Adipocyte (in vitro differentiated cells): ENCODE data around the gene DTD1.

Experiments
- DNase-seq: peaks from one replicate; pipeline ENCODE4 v3.0.0-alpha.2; 2015; ENCODE audit warnings: low read depth
- H3K27me3 ChIP-seq: replicated peaks from 2 replicates; pipeline ENCODE4 v1.7.0; 2013; ENCODE audit warnings: mild to moderate bottlenecking, low read length, moderate library complexity; ENCODE audit not compliant: control insufficient read depth, insufficient read depth
- H3K36me3 ChIP-seq: 2 replicates; pipeline ENCODE4 v1.7.0; 2013; ENCODE audit warnings: low read length, mild to moderate bottlenecking, moderate library complexity; ENCODE audit not compliant: control insufficient read depth, insufficient read depth, severe bottlenecking
- H3K4me1 ChIP-seq: 2 replicates; pipeline ENCODE4 v1.7.0; 2013; ENCODE audit warnings: mild to moderate bottlenecking, low read length, moderate library complexity; ENCODE audit not compliant: control insufficient read depth, insufficient read depth
- H3K4me3 ChIP-seq: 2 replicates; pipeline ENCODE4 v1.7.0; 2013; ENCODE audit warnings: mild to moderate bottlenecking, low read length, moderate library complexity
- H3K9ac ChIP-seq: 2 replicates; pipeline ENCODE4 v1.7.0; 2013; ENCODE audit warnings: mild to moderate bottlenecking, low read length, moderate library complexity
- H3K9me3 ChIP-seq: 2 replicates; pipeline ENCODE4 v1.7.0; 2013; ENCODE audit warnings: mild to moderate bottlenecking, low read length, moderate library complexity; ENCODE audit not compliant: control insufficient read depth

DTD1 gene, protein sequence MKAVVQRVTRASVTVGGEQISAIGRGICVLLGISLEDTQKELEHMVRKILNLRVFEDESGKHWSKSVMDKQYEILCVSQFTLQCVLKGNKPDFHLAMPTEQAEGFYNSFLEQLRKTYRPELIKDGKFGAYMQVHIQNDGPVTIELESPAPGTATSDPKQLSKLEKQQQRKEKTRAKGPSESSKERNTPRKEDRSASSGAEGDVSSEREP

DNA sequence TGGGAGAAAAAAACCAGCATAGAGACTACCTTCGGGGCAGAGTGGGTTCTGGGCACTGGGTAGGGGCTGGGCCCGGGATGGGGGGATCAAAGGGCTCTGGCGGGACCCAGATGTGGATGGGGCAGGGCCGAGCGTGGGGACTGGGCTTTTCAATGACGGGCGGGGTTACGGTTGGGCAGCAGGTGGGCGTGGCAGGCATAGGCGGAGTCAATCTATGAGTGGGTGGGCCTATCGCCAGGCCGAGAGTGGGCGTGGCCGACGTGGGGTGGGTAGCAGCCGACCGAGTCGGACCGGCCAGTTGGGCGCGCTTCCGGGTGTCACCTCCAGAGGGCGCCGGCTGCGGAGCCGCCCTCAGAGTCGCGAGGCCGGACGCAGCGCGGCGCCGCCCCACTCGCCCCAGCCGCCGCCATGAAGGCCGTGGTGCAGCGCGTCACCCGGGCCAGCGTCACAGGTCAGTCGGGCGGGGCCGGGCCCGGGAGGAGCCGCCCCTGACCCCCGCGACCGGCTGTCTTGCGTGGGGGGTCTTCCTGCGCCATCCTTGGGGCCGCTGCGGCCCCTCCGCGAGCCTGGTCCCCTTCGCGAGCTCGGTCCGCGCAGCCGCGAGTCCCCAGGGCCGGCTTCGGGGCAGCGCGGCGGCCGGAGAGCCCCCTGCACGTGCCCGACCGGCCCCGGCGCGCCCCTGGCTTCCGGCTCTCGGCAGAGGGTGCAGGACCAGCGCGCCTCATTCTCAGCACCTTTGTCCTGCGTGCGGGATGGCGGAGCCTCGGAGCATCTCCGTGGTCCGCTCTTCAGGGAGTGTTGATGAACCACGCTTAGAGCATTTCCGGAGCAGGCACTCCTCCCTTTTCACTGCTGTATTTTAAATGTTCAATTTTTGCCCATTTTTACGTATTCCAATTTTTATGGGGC is at the start of gene DTD1:
Gene DTD1, plus strand, starts transcription at position 390 of the 909 bp plus-strand sequence. Its CDS starts 19 bp downstream, at position 409.
- Histone ChIP-seq H3K27me3 (no peaks in the 10 kb centered on the region), H3K9ac (peak within 1 kb of the TSS; percentile 76), H3K4me1 (peaks cover 4% of the 10 kb centered on the region)

GRCh38 chr20:18541741-18542140 is 46.1 kb upstream of the DTD1 start:
- Histone ChIP-seq H3K36me3 (peaks cover 76% of the 10 kb centered on the region), H3K9ac (no peak overlapping the region), H3K4me3 (no peak overlapping the region), H3K27me3 (no peaks in the 10 kb centered on the region), H3K4me1 (peaks cover 10% of the 10 kb centered on the region), H3K9me3 (no peaks in the 10 kb centered on the region)
- no peak for DNase-seq

More for the DNA sequence above, at the start of gene DTD1:
- H3K4me3 ChIP-seq = peak within 1 kb of the TSS; percentile 87
- H3K36me3 ChIP-seq = no peaks in the 10 kb centered on the region
- DNase-seq = peak; percentile 97
- H3K9me3 ChIP-seq = peaks cover 3% of the 10 kb centered on the region

- H3K9ac ChIP-seq = no peak overlapping the region
- H3K36me3 ChIP-seq = peaks cover 81% of the 10 kb centered on the region
- no peak overlapping the region for H3K4me3 ChIP-seq
- H3K27me3 ChIP-seq = no peaks in the 10 kb centered on the region
- H3K4me1 ChIP-seq = peaks cover 10% of the 10 kb centered on the region
- DNase-seq = no peak
- H3K9me3 ChIP-seq = no peaks in the 10 kb centered on the region
These were observed 44.6 kb upstream of the DTD1 start for GRCh38 chr20:18543216-18543615.

- DNase-seq = no peak
- H3K9me3 ChIP-seq = no peaks in the 10 kb centered on the region
- H3K9ac ChIP-seq = no peak overlapping the region
- H3K4me1 ChIP-seq = peaks cover 10% of the 10 kb centered on the region
- H3K36me3 ChIP-seq = peaks cover 84% of the 10 kb centered on the region
- H3K4me3 ChIP-seq = no peak overlapping the region
- no peaks in the 10 kb centered on the region for H3K27me3 ChIP-seq
These were observed 43.9 kb upstream of the DTD1 start for GRCh38 chr20:18543932-18544331.

- peaks cover 87% of the 10 kb centered on the region for H3K36me3 ChIP-seq
- no peak for DNase-seq
- peaks cover 10% of the 10 kb centered on the region for H3K4me1 ChIP-seq
- H3K4me3 ChIP-seq = no peak overlapping the region
- no peaks in the 10 kb centered on the region for H3K9me3 ChIP-seq
- no peak overlapping the region for H3K9ac ChIP-seq
- no peaks in the 10 kb centered on the region for H3K27me3 ChIP-seq
These were observed 42.3 kb upstream of the DTD1 start for GRCh38 chr20:18545566-18545965.

DNA sequence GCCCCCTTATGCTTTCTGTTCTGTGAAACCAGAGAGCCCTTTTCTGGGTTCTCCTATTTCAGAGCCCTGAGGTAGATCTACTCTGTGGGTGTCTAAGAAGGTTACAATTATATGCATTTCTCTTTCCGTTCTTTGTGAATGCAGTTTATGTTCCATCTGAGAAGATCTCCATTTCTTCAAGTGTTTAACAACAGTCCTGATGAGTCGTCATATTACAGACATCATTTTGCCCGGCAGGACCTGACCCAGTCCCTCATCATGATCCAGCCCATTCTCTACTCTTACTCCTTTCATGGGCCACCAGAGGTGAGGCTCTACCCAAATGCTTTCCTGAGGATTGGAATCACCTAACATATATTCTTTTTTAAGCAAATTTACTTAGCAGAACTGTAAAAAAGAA is 39.4 kb upstream of the DTD1 start:
- Histone ChIP-seq H3K27me3 (no peaks in the 10 kb centered on the region), H3K9ac (no peak overlapping the region), H3K4me1 (no peaks in the 10 kb centered on the region), H3K9me3 (no peaks in the 10 kb centered on the region), H3K36me3 (peaks cover 85% of the 10 kb centered on the region), H3K4me3 (no peak overlapping the region)
- no peak for DNase-seq

DNA sequence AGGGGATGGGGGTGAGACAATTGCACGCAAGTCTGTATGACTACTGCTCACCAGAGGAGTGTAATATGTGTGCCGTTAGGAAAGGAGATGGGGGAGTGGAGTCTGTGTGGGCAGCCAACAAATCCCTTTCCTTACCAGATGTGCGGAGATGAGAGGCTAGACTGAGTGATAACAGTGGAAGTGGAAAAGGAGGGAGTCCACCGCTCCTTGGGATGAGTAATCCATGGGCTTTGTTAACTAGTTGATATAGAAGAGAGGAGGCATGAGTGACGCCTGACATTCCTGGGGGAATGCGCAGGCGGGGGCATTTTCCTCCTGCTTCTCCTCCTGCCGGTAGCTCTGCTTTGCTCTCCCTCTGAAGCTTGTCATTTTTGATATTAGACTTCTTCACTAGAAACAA is 34.1 kb upstream of the DTD1 start:
- H3K36me3 ChIP-seq = peaks cover 81% of the 10 kb centered on the region
- no peak for DNase-seq

DNA sequence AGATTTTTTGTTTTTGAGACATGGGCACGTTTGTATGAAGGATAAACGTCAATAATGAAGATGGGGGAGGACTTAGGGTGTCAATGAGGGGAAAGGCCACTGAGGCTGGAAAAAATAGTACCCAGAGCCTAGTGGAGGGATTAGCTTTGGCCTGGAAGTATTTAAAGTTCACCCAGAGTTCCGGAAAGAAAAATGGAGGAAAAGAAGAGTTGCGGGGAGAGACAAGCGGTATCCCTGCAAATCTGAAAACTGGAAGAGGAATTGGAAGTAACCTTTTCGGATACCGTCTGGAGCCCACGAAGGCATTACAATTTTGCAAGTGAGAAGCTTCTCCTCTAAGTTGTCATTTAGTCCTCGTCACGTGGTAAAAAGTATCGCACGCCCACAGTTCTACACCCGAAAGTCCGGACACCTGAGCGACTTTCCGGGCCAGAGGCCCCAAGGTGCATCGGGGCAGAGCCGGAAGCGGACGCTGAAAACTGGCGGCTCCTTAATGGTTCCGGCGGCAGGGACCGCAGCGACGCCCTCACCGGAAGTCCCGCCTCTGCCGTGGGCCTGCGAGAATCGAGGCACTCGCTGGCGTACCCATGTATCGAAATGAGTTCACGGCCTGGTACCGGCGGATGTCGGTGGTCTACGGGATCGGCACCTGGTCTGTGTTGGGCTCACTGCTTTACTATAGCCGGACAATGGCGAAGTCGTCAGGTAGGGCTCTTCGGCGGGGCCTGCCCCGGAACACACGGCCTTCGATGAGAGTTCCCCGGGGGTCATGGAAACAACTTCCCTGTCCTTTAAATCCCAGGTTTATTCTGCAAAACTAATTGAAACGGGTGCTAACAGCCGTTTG is 20.7 kb upstream of the DTD1 start, which contains the start of gene SMIM26:
Gene SMIM26, plus strand, starts transcription at position 541 of the 847 bp plus-strand sequence. Its CDS starts 47 bp downstream, at position 588.
- peaks cover under 1% of the 10 kb centered on the region for H3K4me1 ChIP-seq
- peak; percentile 97 for DNase-seq
- H3K36me3 ChIP-seq = peaks cover 20% of the 10 kb centered on the region
- H3K9ac ChIP-seq = peak within 1 kb of the TSS; percentile 98
- H3K4me3 ChIP-seq = peak within 1 kb of the TSS; percentile 97
- no peaks in the 10 kb centered on the region for H3K27me3 ChIP-seq
- H3K9me3 ChIP-seq = no peaks in the 10 kb centered on the region

More for the DNA sequence above, 34.1 kb upstream of the DTD1 start:
- Histone ChIP-seq H3K4me3 (no peak overlapping the region), H3K4me1 (no peaks in the 10 kb centered on the region), H3K27me3 (no peaks in the 10 kb centered on the region), H3K9me3 (no peaks in the 10 kb centered on the region), H3K9ac (no peak overlapping the region)

GRCh38 chr20:18567739-18568091 is 20.1 kb upstream of the DTD1 start:
- no peaks in the 10 kb centered on the region for H3K9me3 ChIP-seq
- H3K36me3 ChIP-seq = peaks cover 18% of the 10 kb centered on the region
- H3K27me3 ChIP-seq = no peaks in the 10 kb centered on the region
- peak overlapping the region; percentile 97 for H3K4me3 ChIP-seq
- no peaks in the 10 kb centered on the region for H3K4me1 ChIP-seq
- peak; percentile 52 for DNase-seq
- H3K9ac ChIP-seq = peak overlapping the region; percentile 98

- peaks cover 15% of the 10 kb centered on the region for H3K36me3 ChIP-seq
- no peak overlapping the region for H3K4me3 ChIP-seq
- no peaks in the 10 kb centered on the region for H3K27me3 ChIP-seq
- H3K9me3 ChIP-seq = no peaks in the 10 kb centered on the region
- H3K4me1 ChIP-seq = no peaks in the 10 kb centered on the region
- no peak for DNase-seq
- no peak overlapping the region for H3K9ac ChIP-seq
These were observed 16.8 kb upstream of the DTD1 start for GRCh38 chr20:18571009-18571408.

GRCh38 chr20:18571578-18571977 is 16.3 kb upstream of the DTD1 start:
- Histone ChIP-seq H3K9me3 (no peaks in the 10 kb centered on the region), H3K36me3 (peaks cover 15% of the 10 kb centered on the region), H3K4me1 (no peaks in the 10 kb centered on the region), H3K4me3 (no peak overlapping the region), H3K27me3 (no peaks in the 10 kb centered on the region), H3K9ac (no peak overlapping the region)
- DNase-seq = no peak
